ENCODE measurements around the gene SLC38A10. TPM values are rescaled to one million over a fixed set of nuclear protein-coding genes. Genes with fewer than 3 reads are reported as not detected.

Gene SLC38A10
- total and polyA plus RNA-seq, 2 of the 13 experiments (the other 11 are each of a cell fraction or from before 2014, with no cell fraction given): 23.4 to 55.8 TPM

DNA sequence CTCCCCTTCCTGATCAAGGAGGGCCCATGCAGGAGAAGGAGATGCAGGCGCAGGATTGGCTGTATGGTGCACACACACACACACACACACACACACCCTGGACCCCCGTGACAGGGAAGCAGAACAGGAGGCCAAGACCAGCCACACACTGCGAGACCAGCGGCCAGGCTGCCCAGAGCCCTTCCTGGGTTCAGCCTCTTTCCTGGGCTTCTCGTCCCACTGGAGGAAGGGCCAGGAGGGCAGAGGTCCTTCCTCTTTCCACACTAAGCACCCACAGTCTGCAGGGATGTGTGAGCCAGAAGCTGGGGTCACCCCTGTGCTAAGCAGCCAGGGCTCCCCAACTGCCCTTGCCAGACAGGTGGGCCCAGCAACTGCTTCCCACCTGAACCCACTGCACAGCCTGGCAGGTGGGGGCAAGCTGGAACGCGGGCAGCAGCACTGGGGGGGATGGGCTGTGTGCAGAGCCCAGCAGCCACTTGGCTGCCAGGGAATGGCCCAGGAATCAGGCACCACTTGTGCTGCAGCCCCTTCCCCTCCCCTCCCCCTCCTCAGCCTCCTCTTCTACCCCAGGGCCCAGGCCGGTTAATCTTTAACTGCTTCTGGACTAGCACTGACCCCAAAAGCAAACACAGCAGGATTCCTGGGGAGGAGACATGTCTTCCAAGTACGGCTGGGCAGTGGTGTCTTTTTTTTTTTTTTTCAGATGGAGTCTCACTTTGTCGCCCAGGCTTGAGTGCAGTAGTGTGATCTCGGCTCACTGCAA, 44.6 kb upstream of the SLC38A10 start (continued):
- TF ChIP-seq, protein P1, sequence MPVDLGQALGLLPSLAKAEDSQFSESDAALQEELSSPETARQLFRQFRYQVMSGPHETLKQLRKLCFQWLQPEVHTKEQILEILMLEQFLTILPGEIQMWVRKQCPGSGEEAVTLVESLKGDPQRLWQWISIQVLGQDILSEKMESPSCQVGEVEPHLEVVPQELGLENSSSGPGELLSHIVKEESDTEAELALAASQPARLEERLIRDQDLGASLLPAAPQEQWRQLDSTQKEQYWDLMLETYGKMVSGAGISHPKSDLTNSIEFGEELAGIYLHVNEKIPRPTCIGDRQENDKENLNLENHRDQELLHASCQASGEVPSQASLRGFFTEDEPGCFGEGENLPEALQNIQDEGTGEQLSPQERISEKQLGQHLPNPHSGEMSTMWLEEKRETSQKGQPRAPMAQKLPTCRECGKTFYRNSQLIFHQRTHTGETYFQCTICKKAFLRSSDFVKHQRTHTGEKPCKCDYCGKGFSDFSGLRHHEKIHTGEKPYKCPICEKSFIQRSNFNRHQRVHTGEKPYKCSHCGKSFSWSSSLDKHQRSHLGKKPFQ (CRISPR knock-in tag; IDR thresholded peaks at IDR 0.05; ENCODE audit: insufficient replicate concordance): peak; percentile 60
- TF ChIP-seq ZNF296 (CRISPR knock-in tag; conservative IDR thresholded peaks at IDR 0.05) (no peak; the same call in 1 of the 2 replicates), IKZF1 (IDR thresholded peaks at IDR 0.05) (no peak), REL (CRISPR knock-in tag; conservative IDR thresholded peaks at IDR 0.05) (no peak), POLR2G (IDR thresholded peaks at IDR 0.05; ENCODE audit: low read depth, low read length) (peak; percentile 46; the same call in 1 of the 2 replicates), SOX13 (IDR thresholded peaks at IDR 0.05) (no peak), SOX13 (CRISPR knock-in tag; conservative IDR thresholded peaks at IDR 0.05 in 1 of 2, IDR thresholded peaks at IDR 0.05 in 1 of 2) (peak in 1 of 2 experiments; percentile 68; a peak in 2 of 4 replicates), SP140L (CRISPR knock-in tag; IDR thresholded peaks at IDR 0.05; ENCODE audit: borderline replicate concordance) (no peak), TBL1XR1 (IDR thresholded peaks at IDR 0.05; ENCODE audit: borderline replicate concordance, low read length, partially characterized antibody) (no peak), ZNF572 (CRISPR knock-in tag; IDR thresholded peaks at IDR 0.05) (no peak), ZKSCAN8 (CRISPR knock-in tag; IDR thresholded peaks at IDR 0.05; ENCODE audit: borderline replicate concordance) (no peak; the same call in 1 of the 2 replicates), MAFG (CRISPR knock-in tag; IDR thresholded peaks at IDR 0.05) (no peak), MZF1 (CRISPR knock-in tag; IDR thresholded peaks at IDR 0.05; ENCODE audit: borderline replicate concordance) (no peak), ZNF549 (CRISPR knock-in tag; IDR thresholded peaks at IDR 0.05) (no peak), ZNF816 (CRISPR knock-in tag; IDR thresholded peaks at IDR 0.05; ENCODE audit: borderline replicate concordance) (no peak), ZNF577 (CRISPR knock-in tag; IDR thresholded peaks at IDR 0.05; ENCODE audit: borderline replicate concordance, low read depth) (no peak)
- TF ChIP-seq, protein P2, sequence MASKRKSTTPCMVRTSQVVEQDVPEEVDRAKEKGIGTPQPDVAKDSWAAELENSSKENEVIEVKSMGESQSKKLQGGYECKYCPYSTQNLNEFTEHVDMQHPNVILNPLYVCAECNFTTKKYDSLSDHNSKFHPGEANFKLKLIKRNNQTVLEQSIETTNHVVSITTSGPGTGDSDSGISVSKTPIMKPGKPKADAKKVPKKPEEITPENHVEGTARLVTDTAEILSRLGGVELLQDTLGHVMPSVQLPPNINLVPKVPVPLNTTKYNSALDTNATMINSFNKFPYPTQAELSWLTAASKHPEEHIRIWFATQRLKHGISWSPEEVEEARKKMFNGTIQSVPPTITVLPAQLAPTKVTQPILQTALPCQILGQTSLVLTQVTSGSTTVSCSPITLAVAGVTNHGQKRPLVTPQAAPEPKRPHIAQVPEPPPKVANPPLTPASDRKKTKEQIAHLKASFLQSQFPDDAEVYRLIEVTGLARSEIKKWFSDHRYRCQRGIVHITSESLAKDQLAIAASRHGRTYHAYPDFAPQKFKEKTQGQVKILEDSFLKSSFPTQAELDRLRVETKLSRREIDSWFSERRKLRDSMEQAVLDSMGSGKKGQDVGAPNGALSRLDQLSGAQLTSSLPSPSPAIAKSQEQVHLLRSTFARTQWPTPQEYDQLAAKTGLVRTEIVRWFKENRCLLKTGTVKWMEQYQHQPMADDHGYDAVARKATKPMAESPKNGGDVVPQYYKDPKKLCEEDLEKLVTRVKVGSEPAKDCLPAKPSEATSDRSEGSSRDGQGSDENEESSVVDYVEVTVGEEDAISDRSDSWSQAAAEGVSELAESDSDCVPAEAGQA (IDR thresholded peaks at IDR 0.05; ENCODE audit: low read depth): no peak
- TF ChIP-seq, protein P2 (CRISPR knock-in tag; IDR thresholded peaks at IDR 0.05; ENCODE audit: borderline replicate concordance): no peak
- TF ChIP-seq, protein P3, sequence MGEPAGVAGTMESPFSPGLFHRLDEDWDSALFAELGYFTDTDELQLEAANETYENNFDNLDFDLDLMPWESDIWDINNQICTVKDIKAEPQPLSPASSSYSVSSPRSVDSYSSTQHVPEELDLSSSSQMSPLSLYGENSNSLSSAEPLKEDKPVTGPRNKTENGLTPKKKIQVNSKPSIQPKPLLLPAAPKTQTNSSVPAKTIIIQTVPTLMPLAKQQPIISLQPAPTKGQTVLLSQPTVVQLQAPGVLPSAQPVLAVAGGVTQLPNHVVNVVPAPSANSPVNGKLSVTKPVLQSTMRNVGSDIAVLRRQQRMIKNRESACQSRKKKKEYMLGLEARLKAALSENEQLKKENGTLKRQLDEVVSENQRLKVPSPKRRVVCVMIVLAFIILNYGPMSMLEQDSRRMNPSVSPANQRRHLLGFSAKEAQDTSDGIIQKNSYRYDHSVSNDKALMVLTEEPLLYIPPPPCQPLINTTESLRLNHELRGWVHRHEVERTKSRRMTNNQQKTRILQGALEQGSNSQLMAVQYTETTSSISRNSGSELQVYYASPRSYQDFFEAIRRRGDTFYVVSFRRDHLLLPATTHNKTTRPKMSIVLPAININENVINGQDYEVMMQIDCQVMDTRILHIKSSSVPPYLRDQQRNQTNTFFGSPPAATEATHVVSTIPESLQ (CRISPR knock-in tag; conservative IDR thresholded peaks at IDR 0.05): no peak

Data from HepG2 (cell line).